GM19467 (cell line): Measurements from ENCODE around the gene NSUN2.
A peak's percentile ranks its signal among the peaks of the same experiment; 100 is the strongest.
"Not testable (repeated sequence)": the region's sequence is repeated elsewhere in the genome, so short reads cannot be mapped to it uniquely, and the experiment has no call there.

Experiments
- ATAC-seq: cut with Tn5 transposase; IDR thresholded peaks from one replicate; pipeline ENCODE4 v1.9.1; 2021; ENCODE audit warnings: mild to moderate bottlenecking, moderate library complexity; ENCODE audit not compliant: unreplicated experiment

Gene NSUN2

DNA sequence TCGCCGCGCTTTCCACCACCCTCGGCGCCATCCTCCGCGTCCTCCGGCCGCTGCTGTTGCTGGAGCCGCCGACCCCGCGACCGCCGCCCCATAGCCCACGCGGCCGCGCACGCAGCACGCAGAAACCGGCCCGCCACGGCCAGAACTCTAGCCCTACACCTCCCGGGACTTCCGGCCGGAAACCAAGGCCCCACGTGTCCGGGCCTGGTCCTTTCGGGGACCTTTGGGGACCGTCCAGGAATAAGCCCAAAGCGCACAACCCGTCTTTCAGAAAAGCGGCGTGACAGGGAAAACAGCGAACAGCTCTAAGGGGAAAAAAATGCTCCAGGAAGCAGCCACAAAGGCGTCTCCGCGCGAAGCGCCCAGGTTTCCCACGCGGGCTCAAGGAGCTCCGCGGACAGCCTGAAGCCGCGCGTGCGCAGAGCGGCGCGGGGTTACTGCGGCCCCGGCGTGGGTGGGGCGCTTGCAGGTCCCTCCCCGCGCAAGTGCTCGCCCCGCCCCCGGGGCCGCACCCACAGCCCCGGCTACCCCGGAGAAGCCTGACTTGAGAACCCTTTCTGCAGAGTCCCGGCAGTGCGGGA lies at the start of gene NSUN2, which contains the start of gene SRD5A1:
NSUN2 (minus strand) TSS at position 157 of the 581 bp plus-strand sequence; CDS start at position 92, 65 bp downstream.
SRD5A1 (plus strand) TSS at position 553 of the 581 bp plus-strand sequence. CDS start 137 bp downstream, outside the sequence.
- peak; percentile 89 for ATAC-seq

DNA sequence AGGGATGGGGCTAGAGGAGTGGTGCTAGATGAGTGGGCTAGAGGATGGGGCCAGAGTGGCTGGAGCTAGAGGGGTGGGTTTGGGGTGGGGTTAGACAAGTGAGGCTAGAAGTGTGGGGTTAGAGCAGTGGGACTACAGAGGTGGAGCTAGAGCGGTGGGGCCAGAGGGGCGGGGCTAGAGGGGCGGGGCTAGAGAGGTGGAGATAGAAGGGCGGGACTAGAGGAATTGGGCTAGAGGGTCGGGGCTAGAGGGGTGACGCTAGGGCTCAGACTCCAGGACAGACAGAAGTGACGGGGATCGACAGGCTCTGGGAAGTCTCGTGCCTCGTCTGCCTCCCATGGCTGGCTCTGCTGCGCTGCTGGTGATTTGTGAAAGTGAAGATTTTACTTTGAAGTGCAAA lies 49.4 kb upstream of the NSUN2 start:
- no peak for ATAC-seq

DNA sequence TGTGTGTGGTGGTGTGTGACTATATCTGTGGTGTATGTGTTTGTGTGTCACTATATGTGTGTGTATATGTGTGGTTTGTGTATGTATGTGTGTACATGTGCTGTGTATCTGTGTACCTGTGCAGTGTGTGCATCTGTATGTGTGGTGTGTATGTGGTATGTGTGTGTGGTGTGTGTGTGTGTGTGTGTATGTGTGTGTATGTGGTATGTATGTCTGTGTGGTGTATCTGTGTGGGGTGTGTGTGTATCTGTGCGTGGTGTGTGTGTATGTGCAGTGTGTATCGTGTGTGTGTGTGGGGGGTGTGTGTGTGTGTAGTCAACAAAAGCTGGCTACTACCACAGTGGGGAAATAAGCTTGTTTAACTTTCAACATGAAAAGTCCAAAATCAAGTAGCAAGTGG lies 48.8 kb upstream of the NSUN2 start:
- no peak for ATAC-seq

DNA sequence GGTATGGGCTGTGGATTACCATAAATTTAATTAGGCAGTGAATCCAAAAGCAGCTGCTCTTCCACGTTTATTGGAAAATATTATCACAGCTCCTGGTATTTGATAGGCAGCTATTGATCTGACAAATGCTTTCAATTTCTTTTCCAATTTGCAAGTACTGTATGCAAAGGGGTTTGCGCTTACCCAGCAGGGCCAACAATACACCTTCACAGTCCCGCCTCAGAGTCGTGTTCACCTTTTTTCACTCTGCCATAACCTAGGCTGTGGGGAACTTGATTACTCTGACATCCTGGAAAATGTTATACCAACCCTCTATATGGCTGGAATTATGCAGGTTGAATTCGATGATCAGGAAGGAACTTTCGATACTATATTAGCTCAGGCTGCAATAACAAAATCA lies 48.1 kb upstream of the NSUN2 start:
- ATAC-seq = no peak

DNA sequence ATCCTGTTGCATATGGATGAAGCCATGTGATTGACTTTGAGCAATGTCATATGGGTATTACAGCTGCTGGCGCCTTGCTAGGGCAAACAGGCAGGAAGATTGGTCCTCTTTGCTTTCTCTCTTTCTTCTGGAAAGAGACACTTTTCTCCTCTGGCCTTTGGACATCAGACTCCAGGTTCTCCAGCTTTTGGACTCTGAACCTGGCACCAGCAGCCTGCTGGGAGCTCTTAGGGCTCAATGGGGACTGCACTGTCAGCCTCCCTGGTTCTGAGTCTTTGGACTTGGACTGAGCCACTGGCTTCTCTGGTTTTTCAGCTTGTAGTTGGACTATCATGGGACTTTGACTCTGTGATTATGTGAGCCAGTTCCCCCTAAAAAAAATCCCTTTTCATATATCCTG lies 45.5 kb upstream of the NSUN2 start:
- no peak for ATAC-seq

DNA sequence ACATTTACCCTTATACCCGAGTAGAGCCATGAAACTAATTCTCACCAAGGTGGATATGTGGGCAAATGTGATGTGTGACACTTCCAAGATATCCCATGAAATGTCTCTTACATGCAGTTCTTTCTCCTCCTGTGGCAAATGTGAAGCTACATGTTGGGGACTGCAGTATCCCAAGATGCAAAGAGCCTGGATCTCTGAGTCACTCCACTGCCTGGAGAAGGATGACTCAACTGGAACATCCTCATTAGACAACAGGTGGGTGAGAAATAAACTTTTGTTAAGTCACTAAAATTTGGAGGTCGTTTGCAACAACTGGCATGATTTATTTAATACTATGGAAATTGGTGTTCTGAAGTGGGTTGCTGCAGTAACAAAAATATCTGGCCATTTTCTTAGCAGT lies 43.9 kb upstream of the NSUN2 start:
- no peak for ATAC-seq

DNA sequence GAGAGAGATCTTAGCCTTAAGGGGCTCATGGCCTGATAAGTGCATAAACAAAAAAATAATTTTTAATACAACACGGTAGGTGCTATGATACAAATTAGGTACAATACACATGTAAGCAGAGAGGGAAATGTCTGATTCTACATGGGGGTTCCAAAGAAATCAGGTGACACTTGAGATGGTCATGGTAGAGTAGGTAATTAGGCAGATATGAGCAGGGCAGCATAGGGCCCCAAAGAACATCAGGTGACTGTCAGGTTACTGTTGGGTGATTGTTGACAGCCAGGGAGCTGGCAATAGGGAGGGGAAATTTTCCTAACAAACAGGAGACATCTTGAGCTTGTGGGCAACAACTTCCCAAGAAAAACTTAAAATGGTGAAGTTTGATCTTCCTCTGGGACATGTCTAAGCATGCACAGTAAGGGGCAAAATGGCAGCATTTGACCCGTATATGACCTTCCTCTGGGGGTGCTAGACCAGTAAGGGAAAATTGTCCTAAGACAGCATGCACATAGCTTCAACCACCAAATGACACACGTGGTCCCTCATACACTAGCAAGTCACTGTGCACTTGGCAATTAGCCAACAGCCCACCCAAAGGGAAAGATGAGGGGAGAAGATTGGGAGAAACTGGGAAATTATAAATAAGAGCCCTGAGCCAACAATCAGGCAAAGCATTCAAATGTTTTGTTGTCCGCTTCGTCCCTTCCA lies 43.1 kb upstream of the NSUN2 start:
- ATAC-seq = no peak

DNA sequence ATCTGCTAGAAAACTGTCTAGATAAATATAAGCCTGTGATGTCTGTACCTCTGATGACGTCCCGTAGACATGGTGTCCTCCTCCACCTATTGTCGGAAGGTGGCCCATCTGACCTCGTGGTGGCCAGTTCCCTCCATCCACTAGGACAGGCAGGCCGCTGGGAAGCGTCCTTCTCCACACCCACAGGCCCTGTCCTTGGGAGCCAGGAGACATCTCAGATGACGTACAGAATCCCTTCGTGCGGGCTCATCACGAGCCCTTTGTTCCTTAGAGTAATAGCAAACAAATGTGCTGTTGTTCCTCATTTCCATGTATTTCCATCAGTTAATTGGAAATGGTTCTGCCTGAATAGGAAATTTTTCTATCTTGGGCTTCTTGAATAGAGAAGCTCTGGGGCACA lies 42.0 kb upstream of the NSUN2 start:
- no peak for ATAC-seq

DNA sequence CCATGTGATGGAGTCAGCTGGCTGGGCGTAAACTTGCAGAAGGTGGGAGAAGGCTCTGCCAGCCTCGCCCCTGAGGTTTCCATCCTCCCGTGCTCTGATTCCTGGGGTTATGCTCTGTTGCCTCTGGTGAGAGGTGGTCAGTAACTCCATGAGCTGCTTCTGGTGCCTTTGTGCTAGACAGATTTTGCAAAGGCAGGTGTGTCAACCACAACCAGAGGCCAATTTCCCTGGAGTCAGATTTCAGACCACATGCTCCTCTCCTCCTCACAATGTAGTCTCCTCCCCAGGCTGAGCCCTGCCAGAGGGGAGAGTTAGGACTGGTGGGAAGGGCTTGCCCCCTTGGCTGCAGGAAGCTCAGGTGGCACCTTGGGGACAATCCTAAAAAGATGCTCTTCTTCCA lies 41.6 kb upstream of the NSUN2 start:
- ATAC-seq = no peak

DNA sequence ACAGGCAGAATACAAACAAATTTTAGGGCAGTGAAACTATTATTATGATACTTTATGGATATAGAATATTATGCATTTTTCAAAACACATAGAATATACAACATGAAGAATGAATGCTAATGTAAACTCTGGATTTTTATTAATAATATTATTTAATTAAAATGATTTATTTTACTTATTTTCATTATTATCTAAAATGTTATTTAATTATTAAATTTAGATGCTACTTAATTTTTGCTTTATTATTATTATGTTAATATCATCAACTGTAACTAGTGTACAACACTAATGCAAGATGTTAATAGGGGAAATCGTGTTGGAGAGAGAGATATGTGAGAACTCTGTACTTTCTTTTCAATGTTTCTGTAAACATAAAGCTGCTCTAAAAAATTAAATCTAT lies 41.1 kb upstream of the NSUN2 start:
- ATAC-seq = no peak

DNA sequence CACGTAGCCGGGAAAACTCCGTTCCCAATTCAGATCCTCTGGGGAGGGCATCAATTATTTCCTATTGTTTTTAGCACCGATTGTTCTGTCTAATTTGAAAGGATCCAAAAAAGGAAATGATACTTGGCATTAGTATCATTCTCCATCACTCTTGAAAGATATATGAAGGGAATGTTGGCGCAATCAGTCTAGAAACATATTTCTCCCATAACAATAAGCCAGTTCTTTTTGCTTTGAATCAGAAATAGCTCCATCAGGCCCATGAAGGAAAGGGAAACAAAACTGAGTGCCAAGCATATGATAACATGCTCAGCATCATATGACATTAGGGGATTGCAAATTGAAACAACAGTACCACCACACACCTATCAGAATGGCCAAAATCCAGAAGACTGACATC lies 40.2 kb upstream of the NSUN2 start:
- ATAC-seq = no peak

DNA sequence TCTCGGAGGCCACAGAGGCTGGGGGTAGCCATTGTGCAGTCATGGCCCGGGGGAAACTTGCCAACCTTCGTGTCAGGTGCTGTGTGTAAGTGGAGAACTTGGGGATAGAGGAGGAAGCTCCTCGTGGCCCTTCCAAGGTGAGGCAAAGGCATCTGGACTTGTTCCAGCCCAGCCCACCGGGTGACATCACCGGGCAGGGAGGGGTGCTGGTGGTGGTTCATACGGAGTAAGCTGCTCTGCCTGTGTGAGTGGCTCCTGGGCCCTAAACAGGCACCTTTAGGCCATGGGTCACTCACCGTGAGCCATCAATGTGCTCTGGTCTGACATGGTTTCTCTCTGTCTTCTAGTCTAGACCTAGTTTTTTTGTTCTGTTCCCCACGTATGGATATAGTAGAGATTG lies 35.9 kb upstream of the NSUN2 start:
- not testable (repeated sequence) for ATAC-seq

DNA sequence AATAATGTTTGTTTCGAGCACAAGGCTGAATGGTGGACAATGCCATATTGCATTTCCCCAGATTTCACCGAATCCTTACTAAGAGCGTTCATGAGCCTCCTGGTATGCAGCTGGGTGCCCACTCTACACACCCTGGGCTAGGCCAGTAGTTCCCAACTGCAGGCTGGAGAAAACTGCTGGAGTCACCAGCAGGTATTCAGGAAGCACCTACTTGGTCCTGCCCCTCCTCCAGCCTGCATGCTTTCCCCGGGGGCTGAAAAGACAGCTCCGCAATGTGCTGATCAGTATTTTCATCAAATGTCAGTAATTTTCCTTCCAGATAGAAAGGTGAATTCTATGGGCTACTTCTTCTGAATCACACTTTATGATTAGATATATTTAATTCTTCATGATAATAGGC lies 34.8 kb upstream of the NSUN2 start:
- no peak for ATAC-seq

DNA sequence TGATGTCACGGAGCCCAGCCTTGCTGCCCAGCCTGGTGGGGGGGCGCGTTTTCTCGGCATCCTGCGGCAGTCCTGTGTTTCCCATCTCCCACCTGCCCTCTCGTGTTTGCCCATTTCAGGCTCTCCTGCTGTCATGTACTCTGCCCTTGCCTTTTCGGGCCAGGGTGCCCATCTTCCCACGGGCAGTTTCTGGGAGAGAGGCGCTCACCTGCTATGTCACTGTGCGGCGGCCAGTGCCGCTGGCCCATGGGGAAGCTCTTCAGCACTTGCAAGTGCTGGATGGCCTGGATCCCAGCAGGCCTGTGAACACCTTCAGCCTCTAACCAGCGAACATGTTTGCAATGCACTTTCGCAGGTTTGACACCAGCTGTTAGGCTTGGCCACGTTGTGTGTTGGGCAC lies 33.9 kb upstream of the NSUN2 start:
- ATAC-seq = no peak

DNA sequence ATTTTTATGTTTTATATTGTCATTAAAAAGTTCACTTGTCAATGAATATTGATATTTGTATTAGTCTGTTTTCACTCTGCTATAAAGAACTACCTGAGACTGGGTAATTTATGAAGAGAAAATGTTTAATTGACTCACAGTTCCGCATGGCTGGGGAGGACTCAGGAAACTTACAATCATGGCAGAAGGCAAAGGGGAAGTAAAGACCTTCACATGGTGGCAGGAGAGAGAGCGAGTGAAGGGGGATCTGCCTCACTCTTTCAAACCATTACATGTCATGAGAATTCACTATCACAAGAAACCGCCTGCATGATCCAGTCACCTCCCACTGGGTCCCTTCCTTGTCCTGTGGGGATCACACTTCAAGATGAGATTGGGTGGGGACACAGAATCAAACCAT lies 27.8 kb upstream of the NSUN2 start:
- peak; percentile 46 for ATAC-seq

DNA sequence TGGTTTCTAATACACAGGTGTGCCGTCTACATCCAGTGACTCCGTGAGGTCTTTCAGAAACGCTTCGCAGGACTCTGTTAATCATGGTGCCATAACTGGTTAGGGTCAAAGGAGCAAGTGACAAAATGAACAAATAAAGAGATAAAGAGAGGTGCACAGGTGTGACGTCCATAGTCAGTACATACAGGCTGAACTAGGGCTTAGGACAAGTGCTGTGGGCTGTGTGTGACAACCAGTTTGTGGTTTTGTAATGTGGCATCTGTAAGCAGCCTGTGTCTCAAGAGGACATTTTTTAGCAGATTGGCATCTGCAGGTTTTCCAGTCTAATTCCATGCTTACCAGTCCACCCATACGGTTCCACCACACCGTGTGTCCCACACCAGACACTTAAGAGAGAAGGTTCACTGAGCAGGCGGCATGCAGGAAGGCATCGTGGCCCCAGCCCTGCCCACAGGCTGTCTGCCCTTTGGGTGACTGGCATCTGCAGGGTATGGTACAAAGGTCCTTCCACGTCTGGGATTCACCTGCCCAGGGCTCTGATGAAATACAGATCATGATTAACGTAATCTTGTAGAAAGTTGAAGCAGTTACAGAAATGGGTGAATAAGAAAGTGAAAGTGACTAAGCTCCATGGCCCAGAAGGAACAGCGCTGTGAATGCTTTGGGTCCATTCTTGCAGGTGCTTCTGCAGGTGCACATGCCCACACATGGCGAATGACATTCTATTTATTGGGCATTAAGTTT lies 27.3 kb upstream of the NSUN2 start:
- peak; percentile 79 for ATAC-seq

DNA sequence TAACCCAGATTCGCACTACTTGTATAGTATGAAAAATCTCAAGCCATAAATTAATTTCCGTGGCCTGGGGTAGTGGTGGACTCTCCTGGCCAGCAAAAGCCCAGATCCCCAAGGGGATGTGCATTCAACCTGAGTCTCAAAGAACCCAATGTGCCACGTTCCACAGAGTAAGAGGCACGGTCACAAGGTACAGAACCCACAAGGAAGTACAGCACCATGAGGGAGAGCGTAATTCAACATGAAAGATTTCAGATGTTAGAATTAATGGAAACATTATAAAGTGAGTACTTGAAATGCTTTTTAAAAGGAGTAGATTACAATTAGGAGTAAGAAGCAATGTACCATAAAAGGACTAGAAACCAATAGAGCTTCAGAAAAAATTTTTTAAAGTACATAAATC lies 23.8 kb upstream of the NSUN2 start:
- ATAC-seq = no peak

DNA sequence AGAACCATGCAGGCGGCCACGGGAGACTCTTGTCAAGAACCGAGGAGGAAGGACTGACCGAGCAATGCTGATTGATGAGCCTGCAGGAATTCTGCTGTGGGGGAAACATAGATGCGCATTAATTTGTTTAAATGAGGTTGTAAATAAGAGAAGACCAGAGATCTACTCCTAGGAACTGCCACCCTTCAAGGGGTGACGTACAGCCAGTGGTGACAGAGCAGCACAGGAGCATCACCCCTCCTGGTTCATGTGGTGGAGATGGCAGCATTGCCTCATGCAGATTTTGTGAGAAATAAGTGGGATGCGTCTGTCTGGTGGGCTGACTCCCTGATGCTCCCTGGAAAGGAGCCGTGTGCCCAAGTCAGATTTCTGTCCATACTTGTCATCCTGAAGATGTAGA lies 22.6 kb upstream of the NSUN2 start:
- ATAC-seq = no peak

DNA sequence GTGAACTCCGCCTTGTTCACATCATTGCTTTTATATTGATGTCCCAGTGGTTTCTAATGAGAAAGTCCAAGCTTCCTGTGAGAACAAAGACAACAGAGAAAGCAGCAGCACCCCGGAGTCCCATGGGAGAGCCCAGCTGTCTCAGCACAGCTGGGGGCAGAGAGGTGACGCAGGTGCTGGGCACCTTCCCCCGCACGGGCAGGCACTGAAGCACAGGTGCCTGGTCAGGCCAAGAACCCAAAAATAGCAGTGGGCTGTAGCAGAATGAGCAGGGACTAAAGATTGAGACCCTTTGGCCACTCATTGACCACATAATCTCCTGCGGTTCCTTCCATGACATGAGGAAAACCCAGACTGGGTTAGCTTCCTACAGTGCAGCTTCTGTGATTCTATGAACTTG lies 19.2 kb upstream of the NSUN2 start:
- peak; percentile 94 for ATAC-seq

DNA sequence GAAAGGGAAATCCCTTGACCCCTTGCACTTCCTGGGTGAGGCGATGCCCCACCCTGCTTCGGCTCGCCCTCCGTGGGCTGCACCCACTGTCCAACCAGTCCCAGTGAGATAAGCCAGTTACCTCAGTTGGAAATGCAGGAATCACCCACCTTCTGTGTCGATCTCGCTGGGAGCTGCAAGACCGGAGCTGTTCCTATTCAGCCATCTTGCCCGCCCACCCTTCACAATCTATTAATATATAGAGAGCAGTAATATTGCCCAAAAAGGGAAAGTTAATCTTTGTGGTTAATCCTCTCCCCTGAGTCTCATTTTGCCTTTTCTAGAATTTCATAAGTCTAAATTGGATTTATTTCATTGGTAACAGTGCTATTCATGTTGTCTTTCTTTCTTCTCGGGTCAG lies 16.8 kb upstream of the NSUN2 start:
- no peak for ATAC-seq

DNA sequence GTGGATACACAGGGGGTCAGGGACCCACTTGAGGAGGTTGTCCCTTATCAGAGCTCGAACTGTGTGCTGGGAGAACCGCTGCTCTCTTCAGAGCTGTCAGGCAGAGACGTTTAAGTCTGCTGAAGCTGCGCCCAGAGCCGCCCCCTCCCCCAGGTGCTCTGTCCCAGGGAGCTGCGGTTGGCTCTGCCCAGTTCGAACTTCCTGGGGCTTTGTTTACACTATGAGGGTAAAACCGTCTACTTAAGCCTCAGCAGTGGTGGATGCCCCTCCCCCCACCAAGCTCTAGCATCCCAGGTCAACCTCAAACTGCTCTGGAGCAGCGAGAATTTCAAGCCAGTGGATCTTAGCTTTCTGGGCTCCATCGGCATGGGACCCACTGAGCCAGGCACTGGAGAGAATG lies 16.3 kb upstream of the NSUN2 start:
- ATAC-seq = no peak
